GM23338 (cell line): ENCODE measurements around the gene TUBA1C. TPM values are rescaled to one million over a fixed set of nuclear protein-coding genes. Genes with fewer than 3 reads are reported as not detected.

Experiments used
- ATAC-seq: fragments of 200-7000 bp; cut with Tn5 transposase; 3 replicates; pipeline ENCODE4 v1.9.1; 2020
- DNase-seq: peaks from one replicate; pipeline ENCODE4 v3.0.0-alpha.2; 2015; ENCODE audit warnings: low spot score
- H2AFZ ChIP-seq: fragments of 200-600 bp; sonication (generic); 2 replicates; pipeline ENCODE4 v1.8.0; 2016; ENCODE audit warnings: antibody characterized with exemption, mild to moderate bottlenecking, moderate library complexity
- H3F3A ChIP-seq: fragments of 200-600 bp; sonication (generic); replicated peaks from 2 replicates; pipeline ENCODE4 v1.8.0; 2017; ENCODE audit warnings: antibody characterized with exemption, mixed run types, low read depth
- H3K27ac ChIP-seq: fragments of 200-600 bp; sonication (generic); 2 replicates; pipeline ENCODE4 v1.6.1; 2016; ENCODE audit warnings: low read depth
- H3K27me3 ChIP-seq: fragments of 200-600 bp; sonication (generic); 2 replicates; pipeline ENCODE4 v1.8.0; 2016; ENCODE audit warnings: mild to moderate bottlenecking, mixed run types, moderate library complexity; ENCODE audit not compliant: insufficient read depth
- H3K36me3 ChIP-seq: fragments of 200-600 bp; sonication (generic); 2 replicates; pipeline ENCODE4 v1.8.0; 2016; ENCODE audit warnings: mild to moderate bottlenecking; ENCODE audit not compliant: insufficient read depth
- H3K4me1 ChIP-seq: fragments of 200-600 bp; sonication (generic); 2 replicates; pipeline ENCODE4 v1.8.0; 2016; ENCODE audit warnings: mild to moderate bottlenecking, moderate library complexity; ENCODE audit not compliant: insufficient read depth
- H3K4me2 ChIP-seq: fragments of 200-600 bp; sonication (generic); 2 replicates; pipeline ENCODE4 v1.7.1; 2017; ENCODE audit warnings: mixed run types
- H3K4me3 ChIP-seq: fragments of 200-600 bp; sonication (generic); 2 replicates; pipeline ENCODE4 v1.6.1; 2016; ENCODE audit warnings: mixed run types
- H3K79me2 ChIP-seq: fragments of 200-600 bp; sonication (generic); replicated peaks from 2 replicates; pipeline ENCODE4 v1.8.0; 2017; ENCODE audit warnings: mild to moderate bottlenecking; ENCODE audit not compliant: insufficient read depth
- H3K9me2 ChIP-seq: fragments of 200-600 bp; sonication (generic); 2 replicates; pipeline ENCODE4 v1.8.0; 2017; ENCODE audit not compliant: insufficient read depth
- H4K20me1 ChIP-seq: fragments of 200-600 bp; sonication (generic); replicated peaks from 2 replicates; pipeline ENCODE4 v1.8.0; 2017; ENCODE audit warnings: mild to moderate bottlenecking; ENCODE audit not compliant: insufficient read depth
- H3K27ac Mint-ChIP-seq: 2 replicates; pipeline ENCODE4 v1.8.0; 2020; ENCODE audit warnings: inconsistent platforms, mild to moderate bottlenecking, moderate library complexity, mixed read lengths
- H3K27me3 Mint-ChIP-seq: 3 replicates; pipeline ENCODE4 v1.8.0; 2022; ENCODE audit warnings: low read depth, mild to moderate bottlenecking, moderate library complexity, mixed read lengths, inconsistent platforms; ENCODE audit not compliant: insufficient read depth, poor library complexity
- H3K36me3 Mint-ChIP-seq: 3 replicates; pipeline ENCODE4 v1.8.0; 2021; ENCODE audit warnings: low read depth, mild to moderate bottlenecking, inconsistent platforms, moderate library complexity, mixed read lengths
- H3K4me1 Mint-ChIP-seq: 3 replicates; pipeline ENCODE4 v1.8.0; 2020; ENCODE audit warnings: mild to moderate bottlenecking, inconsistent platforms, mixed read lengths
- H3K4me3 Mint-ChIP-seq: 3 replicates; pipeline ENCODE4 v1.8.0; 2021; ENCODE audit warnings: moderate library complexity, mild to moderate bottlenecking, inconsistent platforms, mixed read lengths
- H3K9me3 Mint-ChIP-seq: 3 replicates; pipeline ENCODE4 v1.8.0; 2020; ENCODE audit warnings: moderate library complexity, mild to moderate bottlenecking, inconsistent platforms, mixed read lengths
- CREB1 ChIP-seq: fragments of 250-450 bp; sonication (Bioruptor Pico); IDR thresholded peaks from 2 replicates; pipeline ENCODE4 v1.5.0; 2020; ENCODE audit warnings: low read depth, mild to moderate bottlenecking, moderate library complexity
- CTCF ChIP-seq, 2 experiments: fragments of 200-600 bp in 1 of 2; sonication (generic) in 1 of 2; conservative IDR thresholded peaks; 2 replicates each; pipeline versions ENCODE4 v1.5.1 to v1.6.1; 2016 to 2017; ENCODE audit warnings: antibody characterized with exemption in 2 of 2, low read depth in 2 of 2, mild to moderate bottlenecking in 2 of 2, moderate library complexity in 1 of 2
- ETS1 ChIP-seq: IDR thresholded peaks from 2 replicates; pipeline ENCODE4 v1.6.1; 2016; ENCODE audit warnings: antibody characterized with exemption
- EZH2 ChIP-seq: fragments of 200-600 bp; sonication (generic); IDR thresholded peaks from one replicate; pipeline ENCODE4 v1.8.0; 2017; ENCODE audit warnings: antibody characterized with exemption, mild to moderate bottlenecking, low read depth; ENCODE audit not compliant: unreplicated experiment
- EZH2phosphoT487 ChIP-seq: fragments of 200-600 bp; sonication (generic); IDR thresholded peaks from one replicate; pipeline ENCODE4 v1.8.1; 2018; ENCODE audit warnings: antibody characterized with exemption; ENCODE audit not compliant: unreplicated experiment
- JUNB ChIP-seq: IDR thresholded peaks from one replicate; pipeline ENCODE4 v1.6.1; 2016; ENCODE audit warnings: antibody characterized with exemption; ENCODE audit not compliant: unreplicated experiment
- NANOG ChIP-seq: IDR thresholded peaks from 2 replicates; pipeline ENCODE4 v1.6.1; 2016; ENCODE audit warnings: antibody characterized with exemption, borderline replicate concordance
- POLR2AphosphoS5 ChIP-seq: IDR thresholded peaks from 2 replicates; pipeline ENCODE4 v1.6.1; 2016; ENCODE audit warnings: antibody characterized with exemption, low read depth
- REST ChIP-seq: IDR thresholded peaks from one replicate; pipeline ENCODE4 v1.6.1; 2018; ENCODE audit warnings: antibody characterized with exemption; ENCODE audit not compliant: unreplicated experiment
- STAT1 ChIP-seq: IDR thresholded peaks from one replicate; pipeline ENCODE4 v1.6.1; 2016; ENCODE audit warnings: antibody characterized with exemption; ENCODE audit not compliant: unreplicated experiment
- ZNF114 ChIP-seq: fragments of 250-450 bp; sonication (Bioruptor Pico); IDR thresholded peaks from 2 replicates; pipeline ENCODE4 v1.5.0; 2020; ENCODE audit warnings: mild to moderate bottlenecking, moderate library complexity
- ZNF331 ChIP-seq: fragments of 250-450 bp; sonication (Bioruptor Pico); IDR thresholded peaks from 2 replicates; pipeline ENCODE4 v1.5.0; 2020; ENCODE audit warnings: low read depth, mild to moderate bottlenecking, moderate library complexity
- ZNF462 ChIP-seq: fragments of 250-450 bp; sonication (Bioruptor Pico); IDR thresholded peaks from 2 replicates; pipeline ENCODE4 v1.5.0; 2020; ENCODE audit warnings: mild to moderate bottlenecking, moderate library complexity
- polyA plus RNA-seq: library from polyadenylated mRNA; unstranded; fragments of >200 nt; fragmentation: Nextera tagmentation; extraction: Ambion mirVana; gene quantifications from 2 replicates; pipeline ENCODE4 v1.2.1, GENCODE V29; 2016
- total RNA-seq: library from RNA; depleted of rRNA; stranded (reverse); fragments of >200 nt; shearing (Covaris generic); gene quantifications from 2 replicates; pipeline ENCODE4 v1.2.3, GENCODE V29; 2014

Gene TUBA1C
- total and polyA plus RNA-seq, 2 experiments from 2014 or later: 191 to 728 TPM

- ATAC-seq (no peak), DNase-seq (no peak)
- Histone ChIP-seq H3K79me2 (no peaks in the 10 kb centered on the region), H3F3A (no peaks in the 10 kb centered on the region), H3K27ac (no peak overlapping the region), H2AFZ (no peak overlapping the region), H3K9me2 (0 out of 2 replicates have a peak, but pooled peaks cover 6% of the 10 kb centered on the region), H4K20me1 (no peaks in the 10 kb centered on the region), H3K36me3 (no peaks in the 10 kb centered on the region), H3K4me2 (no peak overlapping the region), H3K4me1 (no peaks in the 10 kb centered on the region), H3K4me3 (no peak overlapping the region), H3K27me3 (no peaks in the 10 kb centered on the region)
- no peaks in the 10 kb centered on the region for H3K9me3 Mint-ChIP-seq
- H3K4me1 Mint-ChIP-seq: no peaks in the 10 kb centered on the region
- no peak overlapping the region for H3K27ac Mint-ChIP-seq
- no peak overlapping the region for H3K4me3 Mint-ChIP-seq
- H3K27me3 Mint-ChIP-seq: peaks cover 2% of the 10 kb centered on the region
- H3K36me3 Mint-ChIP-seq: no peaks in the 10 kb centered on the region
- TF ChIP-seq STAT1 (no peak), ZNF114 (CRISPR knock-in tag) (no peak), JUNB (no peak), CREB1 (no peak), EZH2phosphoT487 (no peak), ZNF331 (CRISPR knock-in tag) (no peak), ETS1 (no peak), NANOG (no peak), POLR2AphosphoS5 (no peak), EZH2 (no peak), ZNF462 (CRISPR knock-in tag) (no peak), REST (no peak), CTCF (conservative IDR thresholded peaks at IDR 0.05; ENCODE audit: low read depth in 2 of 2) (no peak)
Measured at GRCh38 chr12:49253033-49253623, 11.8 kb upstream of the TUBA1C start.
